Measurements from ENCODE around the gene SBK3. TPM values are rescaled to one million over a fixed set of nuclear protein-coding genes. Genes with fewer than 3 reads are reported as not detected.

SBK3 gene, protein sequence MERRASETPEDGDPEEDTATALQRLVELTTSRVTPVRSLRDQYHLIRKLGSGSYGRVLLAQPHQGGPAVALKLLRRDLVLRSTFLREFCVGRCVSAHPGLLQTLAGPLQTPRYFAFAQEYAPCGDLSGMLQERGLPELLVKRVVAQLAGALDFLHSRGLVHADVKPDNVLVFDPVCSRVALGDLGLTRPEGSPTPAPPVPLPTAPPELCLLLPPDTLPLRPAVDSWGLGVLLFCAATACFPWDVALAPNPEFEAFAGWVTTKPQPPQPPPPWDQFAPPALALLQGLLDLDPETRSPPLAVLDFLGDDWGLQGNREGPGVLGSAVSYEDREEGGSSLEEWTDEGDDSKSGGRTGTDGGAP
- 0.12 and 0.81 TPM in 2 replicates for total RNA-seq

DNA sequence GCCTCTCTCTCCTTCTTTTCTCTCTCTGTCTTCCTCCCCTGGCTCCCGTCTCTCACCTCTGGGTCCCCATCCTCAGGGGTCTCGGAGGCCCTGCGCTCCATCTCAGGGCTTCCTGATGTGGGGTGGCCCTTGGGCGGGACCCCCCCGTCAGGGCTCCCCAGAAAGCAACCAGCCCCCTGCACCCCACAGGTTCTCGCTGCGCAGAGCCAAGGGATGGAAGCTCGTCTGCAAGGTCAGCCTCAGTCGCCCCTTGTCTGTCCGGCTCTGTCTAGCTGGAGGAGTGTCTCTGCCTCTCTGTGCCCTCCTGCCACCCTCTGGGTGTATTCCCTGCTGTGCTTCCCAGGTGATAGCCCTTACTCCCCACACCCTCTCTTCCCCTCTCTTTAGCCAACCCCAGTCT is at the start of gene SBK3:
SBK3 (minus strand) TSS at position 101 of the 400 bp plus-strand sequence; CDS start at position 101, 0 bp downstream.

DNA sequence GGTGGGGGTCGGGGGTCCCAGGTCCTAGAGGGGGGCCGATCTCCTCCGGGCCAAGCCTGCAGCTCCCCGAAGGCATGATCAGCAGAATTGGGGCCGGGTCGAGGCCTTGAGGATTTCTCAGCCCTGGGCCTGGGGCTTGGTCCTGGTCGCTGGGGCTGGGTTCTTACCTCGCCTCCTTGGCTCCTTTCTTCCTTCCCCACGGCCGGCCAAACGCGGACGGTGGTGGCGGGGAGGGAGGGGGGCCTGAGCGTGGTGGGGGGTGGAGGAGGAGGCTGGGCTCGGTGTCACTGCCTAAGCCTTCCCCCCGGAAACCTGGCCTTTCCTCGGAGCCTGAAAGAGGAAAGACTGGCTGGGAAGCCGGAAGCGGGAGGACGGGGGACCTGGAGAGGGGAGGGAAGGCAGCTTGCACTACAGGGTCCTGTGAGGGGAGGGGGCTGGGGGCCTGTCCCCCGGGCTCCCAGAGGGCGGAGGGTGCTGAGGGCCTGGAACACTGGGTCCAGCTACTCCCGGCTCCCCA is 35.3 kb upstream of the SBK3 start, which contains the start of gene ZNF579:
ZNF579 (minus strand) TSS at position 221 of the 517 bp plus-strand sequence. CDS start 1,209 bp downstream, outside the sequence.

DNA sequence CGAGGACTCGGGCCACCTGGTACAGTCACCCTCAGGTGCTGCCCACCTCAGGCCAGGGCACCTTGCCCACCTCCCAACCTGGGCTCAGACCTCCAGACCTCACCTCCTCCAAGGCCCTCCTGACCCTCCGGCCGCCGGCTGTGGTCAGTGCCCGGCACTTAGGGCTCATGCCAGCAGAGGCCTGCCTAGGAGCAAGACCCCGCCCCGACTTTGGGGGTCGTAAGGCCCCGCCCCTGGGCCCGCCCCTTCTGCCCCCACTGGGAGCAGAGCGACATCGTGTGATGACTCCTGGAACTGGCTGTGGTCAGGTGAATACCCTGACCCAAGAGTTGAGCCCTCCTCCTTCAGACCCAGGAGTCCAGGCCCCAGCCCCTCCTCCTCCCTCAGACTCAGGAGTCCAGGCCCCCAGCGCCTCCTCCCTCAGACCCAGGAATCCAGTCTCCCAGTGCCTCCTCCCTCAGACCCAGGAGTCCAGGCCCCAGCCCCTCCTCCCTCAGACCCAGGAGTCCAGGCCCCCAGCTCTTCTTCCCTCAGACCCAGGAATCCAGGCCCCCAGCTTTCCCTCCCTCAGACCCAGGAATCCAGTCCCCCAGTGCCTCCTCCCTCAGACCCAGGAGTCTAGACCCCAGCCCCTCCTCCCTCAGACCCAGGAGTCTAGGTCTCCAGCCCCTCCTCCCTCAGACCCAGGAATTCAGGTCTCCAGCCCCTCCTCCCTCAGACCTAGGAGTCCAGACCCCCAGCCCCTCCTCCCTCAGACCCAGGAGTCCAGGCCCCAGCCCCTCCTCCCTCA is 8.2 kb downstream of the SBK3 start, which contains the start of gene SBK2:
SBK2 (minus strand) TSS at position 183 of the 790 bp plus-strand sequence. CDS start 839 bp downstream, outside the sequence.

Other genes starting within 250 kb of the SBK3 start
- gene TMEM150B, start 220.2 kb downstream of the SBK3 start, total RNA-seq, result not detected in 2 replicates
- gene KMT5C, start 205.7 kb downstream of the SBK3 start, total RNA-seq, result 6.5 and 8.0 TPM in 2 replicates
- gene COX6B2, start 190.8 kb downstream of the SBK3 start, total RNA-seq, result not detected in 2 replicates
- gene GARIN5B, start 182.3 kb downstream of the SBK3 start, total RNA-seq, result not detected in 2 replicates
- gene IL11, start 175.1 kb downstream of the SBK3 start, total RNA-seq, result 1.8 and 3.9 TPM in 2 replicates
- gene TMEM190, start 168.7 kb downstream of the SBK3 start, total RNA-seq, result not detected in 2 replicates
- 0.16 TPM in 1 of 2 replicates, not detected in the other for gene TMEM238, start 161.3 kb downstream of the SBK3 start, total RNA-seq
- gene RPL28, start 159.6 kb downstream of the SBK3 start, total RNA-seq, result 184 and 254 TPM in 2 replicates
- gene UBE2S, start 137.8 kb downstream of the SBK3 start, total RNA-seq, result 26.6 and 29.0 TPM in 2 replicates
- not detected in 2 replicates for gene SHISA7, start 102.2 kb downstream of the SBK3 start, total RNA-seq
- gene ISOC2, start 83.9 kb downstream of the SBK3 start, total RNA-seq, result 80.3 and 91.3 TPM in 2 replicates
- gene C19orf85, start 80.8 kb downstream of the SBK3 start, total RNA-seq, result not detected in 2 replicates
- 3.2 and 4.9 TPM in 2 replicates for gene ZNF628, start 68.9 kb downstream of the SBK3 start, total RNA-seq
- 14.1 and 14.5 TPM in 2 replicates for gene NAT14, start 60.4 kb downstream of the SBK3 start, total RNA-seq
- 48.0 and 60.0 TPM in 2 replicates for gene SSC5D, start 57.1 kb downstream of the SBK3 start, total RNA-seq
- gene SBK2, start 8.4 kb downstream of the SBK3 start, total RNA-seq, result 0.16 TPM in 1 of 2 replicates, not detected in the other
- 8.9 and 9.4 TPM in 2 replicates for gene ZNF579, start 35.3 kb upstream of the SBK3 start, total RNA-seq
- gene FIZ1, start 54.0 kb upstream of the SBK3 start, total RNA-seq, result 3.9 and 7.3 TPM in 2 replicates
- gene ZNF524, start 54.7 kb upstream of the SBK3 start, total RNA-seq, result 10.2 and 10.4 TPM in 2 replicates
- gene ZNF865, start 60.1 kb upstream of the SBK3 start, total RNA-seq, result 1.7 and 2.4 TPM in 2 replicates
- 7.0 and 8.5 TPM in 2 replicates for gene ZNF784, start 79.0 kb upstream of the SBK3 start, total RNA-seq
- gene ZNF580, start 95.5 kb upstream of the SBK3 start, total RNA-seq, result 7.0 and 8.6 TPM in 2 replicates
- 19.3 and 22.2 TPM in 2 replicates for gene ZNF581, start 98.1 kb upstream of the SBK3 start, total RNA-seq
- 11.8 and 13.3 TPM in 2 replicates for gene CCDC106, start 102.7 kb upstream of the SBK3 start, total RNA-seq
- 84.6 and 96.1 TPM in 2 replicates for gene U2AF2, start 109.5 kb upstream of the SBK3 start, total RNA-seq
- gene EPN1, start 129.7 kb upstream of the SBK3 start, total RNA-seq, result 79.2 and 93.9 TPM in 2 replicates
- gene NLRP9, start 192.9 kb upstream of the SBK3 start, total RNA-seq, result not detected in 2 replicates
- gene RFPL4A, start 213.6 kb upstream of the SBK3 start, total RNA-seq, result not detected in 2 replicates
- gene RFPL4AL1, start 223.6 kb upstream of the SBK3 start, total RNA-seq, result not detected in 2 replicates

Measured in hair follicle dermal papilla cell (primary cell).